ENCODE measurements around the gene TTF1. TPM values are rescaled to one million over a fixed set of nuclear protein-coding genes. Genes with fewer than 3 reads are reported as not detected.

The TTF1 gene
- total RNA-seq, 1 experiment from 2014 or later: 7.9 TPM

GRCh38 chr9:132365986-132366385 lies 40.7 kb downstream of the TTF1 start:
- no peak for DNase-seq (ENCODE audit: low spot score)

GRCh38 chr9:132364068-132364467 lies 42.6 kb downstream of the TTF1 start:
- no peak for DNase-seq (ENCODE audit: low spot score)

- no peak for DNase-seq (ENCODE audit: low spot score)
These were observed 48.9 kb downstream of the TTF1 start for GRCh38 chr9:132357764-132358163.

- no peak for DNase-seq (ENCODE audit: low spot score)
These were observed 50.2 kb downstream of the TTF1 start for GRCh38 chr9:132356324-132356924.

GRCh38 chr9:132354637-132355355 lies 51.8 kb downstream of the TTF1 start, which contains the start of gene SETX:
TSS of gene SETX (minus strand) at chr9:132354986. CDS start at chr9:132349428, 5,558 bp downstream.
- peak; percentile 98 for DNase-seq (ENCODE audit: low spot score)

- no peak for DNase-seq (ENCODE audit: low spot score)
These were observed 55.1 kb downstream of the TTF1 start for GRCh38 chr9:132351404-132352045.

GRCh38 chr9:132350861-132351315 lies 55.8 kb downstream of the TTF1 start:
- no peak for DNase-seq (ENCODE audit: low spot score)

GRCh38 chr9:132348676-132349075 lies 58.0 kb downstream of the TTF1 start:
- no peak for DNase-seq (ENCODE audit: low spot score)

GRCh38 chr9:132346177-132346576 lies 60.5 kb downstream of the TTF1 start:
- no peak for DNase-seq (ENCODE audit: low spot score)

GRCh38 chr9:132341177-132341840 lies 65.3 kb downstream of the TTF1 start:
- no peak for DNase-seq (ENCODE audit: low spot score)

GRCh38 chr9:132334364-132334763 lies 72.3 kb downstream of the TTF1 start:
- DNase-seq (ENCODE audit: low spot score): no peak

GRCh38 chr9:132333556-132333955 lies 73.1 kb downstream of the TTF1 start:
- no peak for DNase-seq (ENCODE audit: low spot score)

GRCh38 chr9:132328580-132328979 lies 78.1 kb downstream of the TTF1 start:
- no peak for DNase-seq (ENCODE audit: low spot score)

GRCh38 chr9:132327537-132327936 lies 79.1 kb downstream of the TTF1 start:
- DNase-seq (ENCODE audit: low spot score): no peak

Small RNAs within 50 kb of the gene (small RNA-seq; reads per million reads assigned to genes)
- 36.1 reads per million, percentile 94 among the genes with 10 or more reads in this experiment for gene RNU5D-2P

Other genes starting within 250 kb of the TTF1 start
- not detected in 2 replicates for gene NTNG2, start 244.8 kb downstream of the TTF1 start, total RNA-seq (2014; rRNA removed; shearing (Covaris generic))
- 22.6 and 24.0 TPM in 2 replicates for gene SETX, start 51.9 kb downstream of the TTF1 start, total RNA-seq (2014; rRNA removed; shearing (Covaris generic))
- not detected in 2 replicates for gene CFAP77, start 3.4 kb upstream of the TTF1 start, total RNA-seq (2014; rRNA removed; shearing (Covaris generic))
- gene BARHL1, start 175.8 kb upstream of the TTF1 start, total RNA-seq (2014; rRNA removed; shearing (Covaris generic)): not detected in 2 replicates